ENCODE results near the gene PDE4D.

DNA sequence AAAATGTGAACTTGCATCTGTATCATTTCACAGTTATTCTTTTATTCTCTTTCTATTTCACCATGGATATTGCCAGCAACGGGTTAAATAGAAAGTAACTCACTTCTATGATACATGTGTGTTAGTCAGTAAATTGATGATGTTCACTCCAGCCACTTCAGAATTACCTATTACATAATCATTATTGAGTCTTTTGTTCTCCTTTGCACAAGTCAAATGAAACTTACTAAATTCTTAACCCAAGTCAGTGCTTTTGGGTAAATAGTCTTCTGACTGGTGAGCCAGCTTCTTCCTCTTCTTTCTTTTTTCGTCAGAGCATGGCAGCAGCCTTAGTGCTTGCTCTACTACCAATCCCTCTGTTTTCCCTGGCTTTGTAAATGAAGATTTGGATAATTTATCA is 966.3 kb downstream of the PDE4D start:
- no peak for TF ChIP-seq EZH2 (IDR thresholded peaks at IDR 0.05; ENCODE audit: borderline replicate concordance, low read depth, low read length, poor library complexity, severe bottlenecking)
- TF ChIP-seq, protein P1, sequence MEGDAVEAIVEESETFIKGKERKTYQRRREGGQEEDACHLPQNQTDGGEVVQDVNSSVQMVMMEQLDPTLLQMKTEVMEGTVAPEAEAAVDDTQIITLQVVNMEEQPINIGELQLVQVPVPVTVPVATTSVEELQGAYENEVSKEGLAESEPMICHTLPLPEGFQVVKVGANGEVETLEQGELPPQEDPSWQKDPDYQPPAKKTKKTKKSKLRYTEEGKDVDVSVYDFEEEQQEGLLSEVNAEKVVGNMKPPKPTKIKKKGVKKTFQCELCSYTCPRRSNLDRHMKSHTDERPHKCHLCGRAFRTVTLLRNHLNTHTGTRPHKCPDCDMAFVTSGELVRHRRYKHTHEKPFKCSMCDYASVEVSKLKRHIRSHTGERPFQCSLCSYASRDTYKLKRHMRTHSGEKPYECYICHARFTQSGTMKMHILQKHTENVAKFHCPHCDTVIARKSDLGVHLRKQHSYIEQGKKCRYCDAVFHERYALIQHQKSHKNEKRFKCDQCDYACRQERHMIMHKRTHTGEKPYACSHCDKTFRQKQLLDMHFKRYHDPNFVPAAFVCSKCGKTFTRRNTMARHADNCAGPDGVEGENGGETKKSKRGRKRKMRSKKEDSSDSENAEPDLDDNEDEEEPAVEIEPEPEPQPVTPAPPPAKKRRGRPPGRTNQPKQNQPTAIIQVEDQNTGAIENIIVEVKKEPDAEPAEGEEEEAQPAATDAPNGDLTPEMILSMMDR (conservative IDR thresholded peaks at IDR 0.05; ENCODE audit: low read depth, low read length), result no peak
